Keratinocyte (primary cell): ENCODE results near the gene SNAPC4. TPM values are rescaled to one million over a fixed set of nuclear protein-coding genes. Genes with fewer than 3 reads are reported as not detected.

ENCODE experiments used
- DNase-seq: peaks from one replicate; pipeline ENCODE4 v3.0.0-alpha.2; 2011; ENCODE audit warnings: low read depth, missing footprints, low spot score
- FAIRE-seq: peaks from 2 replicates; lab custom pipeline; 2011; peaks lifted over from hg19 to GRCh38; lab: Jason Lieb, UNC
- H2AFZ ChIP-seq: 2 replicates; pipeline ENCODE4 v1.6.0; 2012; ENCODE audit warnings: low read length, control low read depth, inconsistent platforms; ENCODE audit not compliant: control insufficient read depth
- H3K27ac ChIP-seq: 2 replicates; pipeline ENCODE4 v1.5.1; 2011; ENCODE audit warnings: low read length; ENCODE audit not compliant: control insufficient read depth, insufficient read depth
- H3K27me3 ChIP-seq: 3 replicates; pipeline ENCODE4 v1.6.0; 2011; ENCODE audit warnings: low read length; ENCODE audit not compliant: control insufficient read depth, insufficient read depth; ENCODE audit errors: extremely low read depth
- H3K36me3 ChIP-seq, 2 experiments: 2 replicates in 1 of 2; 3 replicates in 1 of 2; pipeline ENCODE4 v1.5.1; 2011; ENCODE audit warnings: low read length in 2 of 2, mild to moderate bottlenecking in 1 of 2; ENCODE audit not compliant: control insufficient read depth in 2 of 2, insufficient read depth in 2 of 2; ENCODE audit errors: extremely low read depth in 1 of 2
- H3K4me1 ChIP-seq: 3 replicates; pipeline ENCODE4 v1.5.1; 2011; ENCODE audit warnings: low read length; ENCODE audit not compliant: control insufficient read depth, insufficient read depth; ENCODE audit errors: extremely low read depth
- H3K4me2 ChIP-seq: 3 replicates; pipeline ENCODE4 v1.6.0; 2011; ENCODE audit warnings: low read depth, low read length; ENCODE audit not compliant: control insufficient read depth, insufficient read depth; ENCODE audit errors: extremely low read depth
- H3K4me3 ChIP-seq, 3 experiments: fragments of 200-600 bp in 1 of 3; sonication (generic) in 1 of 3; 2 replicates in 2 of 3; 3 replicates in 1 of 3; pipeline ENCODE4 v1.5.1; 2011 to 2016; ENCODE audit warnings: low read length in 3 of 3, mild to moderate bottlenecking in 3 of 3, control low read depth in 2 of 3, inconsistent platforms in 1 of 3, low read depth in 1 of 3, mixed read lengths in 1 of 3, mixed run types in 1 of 3, moderate library complexity in 1 of 3; ENCODE audit not compliant: control insufficient read depth in 2 of 3, insufficient read depth in 2 of 3; ENCODE audit errors: extremely low read depth in 1 of 3
- H3K79me2 ChIP-seq: 2 replicates; pipeline ENCODE4 v1.6.0; 2012; ENCODE audit warnings: low read length; ENCODE audit not compliant: control insufficient read depth, insufficient read depth
- H3K9ac ChIP-seq: 3 replicates; pipeline ENCODE4 v1.6.0; 2011; ENCODE audit warnings: low read length; ENCODE audit not compliant: control insufficient read depth, insufficient read depth; ENCODE audit errors: extremely low read depth
- H3K9me1 ChIP-seq: 3 replicates; pipeline ENCODE4 v1.6.0; 2011; ENCODE audit warnings: low read length; ENCODE audit not compliant: control insufficient read depth, insufficient read depth; ENCODE audit errors: extremely low read depth
- H3K9me3 ChIP-seq: 2 replicates; pipeline ENCODE4 v1.5.1; 2012; ENCODE audit warnings: low read depth, low read length; ENCODE audit not compliant: control insufficient read depth
- H4K20me1 ChIP-seq: 3 replicates; pipeline ENCODE4 v1.6.0; 2011; ENCODE audit warnings: low read length; ENCODE audit not compliant: control insufficient read depth, insufficient read depth; ENCODE audit errors: extremely low read depth
- EZH2 ChIP-seq: IDR thresholded peaks from one replicate; pipeline ENCODE4 v1.6.1; 2012; ENCODE audit warnings: inconsistent platforms, mild to moderate bottlenecking, low read length, moderate library complexity
- dilution Hi-C: fragments of 300-500 bp; cut with MboI; formaldehyde crosslinking; loops from one replicate; pipeline ENCODE4 v1.7.0; 2020; ENCODE audit warnings: low sequenced_read_pairs; ENCODE audit not compliant: extremely low pct_ligation_motif_present
- polyA plus RNA-seq, 5 experiments: library from polyadenylated mRNA; depleted of rRNA in 3 of 5; stranded (reverse) in 3 of 5; stranded (forward) in 1 of 5; unstranded in 1 of 5; fragments of >200 nt; gene quantifications; 1 replicate in 1 of 5; 2 replicates in 3 of 5; 3 replicates in 1 of 5; pipeline versions ENCODE4 v1.2.1 to v1.2.3, GENCODE V29; 2011 to 2012; ENCODE audit warnings: missing spikeins in 2 of 5, low read depth in 1 of 5, low replicate concordance in 1 of 5
- TF ChIP-seq, protein P1 (sequence below), 3 experiments: IDR thresholded peaks in 1 of 3; conservative IDR thresholded peaks in 1 of 3; optimal IDR thresholded peaks in 1 of 3; 2 replicates in 2 of 3; 3 replicates in 1 of 3; pipeline versions ENCODE3 to v1.5.1; 2011; ENCODE audit warnings: low read length in 3 of 3, mild to moderate bottlenecking in 3 of 3, moderate library complexity in 2 of 3, control low read depth in 1 of 3, inconsistent platforms in 1 of 3; ENCODE audit not compliant: insufficient read depth in 2 of 3; ENCODE audit errors: extremely low read depth in 1 of 3

Gene SNAPC4
- polyA plus RNA-seq, 1 donor (not counting 4 experiments of a cell fraction or from before 2014, with no cell fraction given), result 3.6 TPM

DNA sequence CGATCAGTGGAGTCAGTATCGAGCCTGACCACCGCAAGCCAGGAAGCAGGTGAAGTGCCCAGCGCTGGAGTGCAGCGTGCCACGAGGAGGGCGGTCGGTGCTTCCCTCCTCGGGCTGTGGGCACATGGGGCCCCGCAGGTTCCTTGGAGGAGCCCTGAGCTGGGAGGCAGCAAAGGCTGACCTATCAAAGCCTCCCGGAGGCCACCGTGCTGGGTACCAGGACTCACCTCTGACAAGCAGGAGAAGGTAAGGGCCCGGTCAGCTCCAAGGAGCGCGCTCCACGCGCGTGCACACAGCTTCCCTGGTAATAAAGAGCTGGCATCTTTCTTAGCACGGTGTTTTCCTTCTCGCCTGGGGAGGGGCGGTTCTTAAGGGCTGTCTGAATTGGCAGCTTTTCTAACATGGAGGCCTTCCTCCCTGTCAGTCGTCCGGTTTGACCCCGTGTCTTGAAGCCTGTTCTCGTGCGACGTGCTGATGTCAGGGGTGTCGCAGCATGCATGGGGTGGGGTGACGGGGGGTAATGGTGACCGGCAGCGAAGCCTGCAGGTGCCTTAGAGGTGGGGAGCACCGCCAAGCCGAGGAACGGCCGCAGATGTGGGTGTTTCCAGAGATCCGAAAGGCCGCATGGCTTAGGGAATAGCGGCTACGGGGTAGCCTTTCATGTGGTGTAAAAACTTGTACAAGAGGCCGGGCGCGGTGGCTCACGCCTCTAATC lies 23.6 kb upstream of the SNAPC4 start:
- Histone ChIP-seq H3K4me3 (no peak overlapping the region), H3K4me1 (no peaks in the 10 kb centered on the region), H3K27me3 (no peaks in the 10 kb centered on the region), H3K9ac (no peak overlapping the region), H3K36me3 (peaks cover 21 to 29% of the 10 kb centered on the region in 2 experiments), H3K9me3 (no peaks in the 10 kb centered on the region), H3K4me2 (no peak overlapping the region), H4K20me1 (no peaks in the 10 kb centered on the region), H3K79me2 (no peaks in the 10 kb centered on the region), H3K9me1 (no peaks in the 10 kb centered on the region), H2AFZ (no peak overlapping the region), H3K27ac (no peak overlapping the region)
- dilution Hi-C loops, result no loop called here
- FAIRE-seq, result no peak
- no peak for DNase-seq
- TF ChIP-seq, protein P1, sequence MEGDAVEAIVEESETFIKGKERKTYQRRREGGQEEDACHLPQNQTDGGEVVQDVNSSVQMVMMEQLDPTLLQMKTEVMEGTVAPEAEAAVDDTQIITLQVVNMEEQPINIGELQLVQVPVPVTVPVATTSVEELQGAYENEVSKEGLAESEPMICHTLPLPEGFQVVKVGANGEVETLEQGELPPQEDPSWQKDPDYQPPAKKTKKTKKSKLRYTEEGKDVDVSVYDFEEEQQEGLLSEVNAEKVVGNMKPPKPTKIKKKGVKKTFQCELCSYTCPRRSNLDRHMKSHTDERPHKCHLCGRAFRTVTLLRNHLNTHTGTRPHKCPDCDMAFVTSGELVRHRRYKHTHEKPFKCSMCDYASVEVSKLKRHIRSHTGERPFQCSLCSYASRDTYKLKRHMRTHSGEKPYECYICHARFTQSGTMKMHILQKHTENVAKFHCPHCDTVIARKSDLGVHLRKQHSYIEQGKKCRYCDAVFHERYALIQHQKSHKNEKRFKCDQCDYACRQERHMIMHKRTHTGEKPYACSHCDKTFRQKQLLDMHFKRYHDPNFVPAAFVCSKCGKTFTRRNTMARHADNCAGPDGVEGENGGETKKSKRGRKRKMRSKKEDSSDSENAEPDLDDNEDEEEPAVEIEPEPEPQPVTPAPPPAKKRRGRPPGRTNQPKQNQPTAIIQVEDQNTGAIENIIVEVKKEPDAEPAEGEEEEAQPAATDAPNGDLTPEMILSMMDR (optimal IDR thresholded peaks at IDR 0.05 in 1 of 3, IDR thresholded peaks at IDR 0.05 in 1 of 3, conservative IDR thresholded peaks at IDR 0.05 in 1 of 3; ENCODE audit: extremely low read depth in 1 of 3, insufficient read depth in 2 of 3, low read length in 3 of 3), result no peak
- TF ChIP-seq EZH2, result no peak

DNA sequence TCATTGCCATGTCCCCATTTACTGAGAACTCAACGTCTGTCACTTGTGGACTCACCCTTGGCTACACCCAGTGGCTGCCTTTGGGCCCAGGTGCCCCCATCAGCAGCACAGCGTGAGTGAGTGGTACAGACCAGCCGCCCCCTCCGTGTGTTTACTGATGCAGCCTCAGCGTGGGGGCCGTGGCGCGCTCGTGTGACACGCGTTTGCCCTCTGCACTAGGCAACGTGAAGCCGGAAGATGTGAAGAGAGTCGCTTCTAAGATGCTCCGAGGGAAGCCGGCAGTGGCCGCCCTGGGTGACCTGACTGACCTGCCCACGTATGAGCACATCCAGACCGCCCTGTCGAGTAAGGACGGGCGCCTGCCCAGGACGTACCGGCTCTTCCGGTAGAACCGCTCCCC lies 22.9 kb upstream of the SNAPC4 start:
- TF ChIP-seq, protein P1 (optimal IDR thresholded peaks at IDR 0.05 in 1 of 3, IDR thresholded peaks at IDR 0.05 in 1 of 3, conservative IDR thresholded peaks at IDR 0.05 in 1 of 3; ENCODE audit: extremely low read depth in 1 of 3, insufficient read depth in 2 of 3, low read length in 3 of 3), result no peak
- TF ChIP-seq EZH2, result no peak
- H3K4me3 ChIP-seq, result no peak overlapping the region
- H3K79me2 ChIP-seq, result no peaks in the 10 kb centered on the region
- no peak for FAIRE-seq
- no peaks in the 10 kb centered on the region for H4K20me1 ChIP-seq
- no peak overlapping the region for H3K9ac ChIP-seq
- no peak overlapping the region for H3K27ac ChIP-seq
- H2AFZ ChIP-seq, result no peak overlapping the region
- no peak for DNase-seq
- no peaks in the 10 kb centered on the region for H3K4me1 ChIP-seq
- dilution Hi-C loops, result no loop called here
- no peaks in the 10 kb centered on the region for H3K9me3 ChIP-seq
- peaks cover 26 to 36% of the 10 kb centered on the region in 2 experiments for H3K36me3 ChIP-seq
- no peaks in the 10 kb centered on the region for H3K27me3 ChIP-seq
- no peaks in the 10 kb centered on the region for H3K9me1 ChIP-seq
- H3K4me2 ChIP-seq, result no peak overlapping the region
